GM21381 (cell line): Measurements from ENCODE around the gene ENPP3.

Experiments
- ATAC-seq: cut with Tn5 transposase; IDR thresholded peaks from one replicate; pipeline ENCODE4 v1.9.1; 2021; ENCODE audit warnings: mild to moderate bottlenecking, moderate library complexity; ENCODE audit not compliant: unreplicated experiment

Gene ENPP3

DNA sequence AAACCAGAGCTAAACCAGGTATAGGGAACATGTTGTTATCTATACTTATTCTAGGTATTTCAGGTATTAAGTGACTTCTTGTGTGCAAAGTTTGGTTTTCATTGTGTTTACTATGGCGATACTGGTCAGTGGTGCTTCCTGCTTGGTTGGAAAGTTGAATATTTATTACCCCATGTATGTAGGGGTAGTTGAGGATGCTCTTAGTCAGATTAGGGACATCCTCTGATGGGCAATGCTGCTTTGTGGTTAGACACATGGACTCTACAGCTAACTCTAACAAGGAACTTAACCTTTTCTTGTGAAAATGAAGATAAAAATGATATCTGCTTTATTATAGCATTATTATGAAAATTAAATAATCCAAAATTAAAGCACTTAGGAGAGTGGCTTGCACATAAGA, 126.6 kb downstream of the ENPP3 start:
- no peak for ATAC-seq

DNA sequence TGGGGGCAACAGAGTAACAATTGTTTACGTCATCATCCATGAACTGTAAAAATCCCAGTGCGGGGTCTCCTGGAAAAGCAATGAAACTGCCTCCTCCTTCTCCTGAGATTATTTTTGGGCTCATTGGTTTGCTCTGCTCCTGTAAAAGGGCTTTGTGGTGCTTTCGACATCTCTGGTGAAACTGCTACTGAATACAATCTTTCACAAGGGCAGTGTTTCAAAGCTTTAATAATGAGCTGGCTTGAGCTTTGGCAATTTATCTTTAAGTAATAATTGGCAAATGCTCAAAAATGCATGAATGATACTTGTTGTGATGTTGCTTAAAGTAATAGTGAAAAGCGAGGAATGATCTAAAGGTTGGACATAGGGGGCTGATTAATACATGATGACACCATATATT, 127.2 kb downstream of the ENPP3 start:
- ATAC-seq, result no peak

- ATAC-seq, result no peak
These were observed 128.1 kb downstream of the ENPP3 start for GRCh38 chr6:131765081-131765803.

DNA sequence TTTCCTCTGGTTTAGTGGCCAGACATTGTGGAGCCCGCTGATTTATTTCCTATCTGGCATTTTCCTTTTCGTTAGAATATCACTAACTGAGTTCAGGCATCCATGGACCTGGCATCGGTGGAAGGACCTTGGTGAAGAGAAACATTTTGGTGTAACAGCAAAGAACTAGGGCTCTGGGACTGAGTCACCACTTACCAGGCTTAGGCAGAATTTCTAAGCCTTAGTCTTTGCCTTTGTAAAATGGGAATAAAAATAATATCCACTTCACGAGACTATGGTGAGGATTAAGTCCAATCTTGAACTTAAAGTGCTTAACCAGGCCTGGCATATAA, 128.7 kb downstream of the ENPP3 start:
- no peak for ATAC-seq

- no peak for ATAC-seq
These were observed 129.5 kb downstream of the ENPP3 start for GRCh38 chr6:131766631-131767030.

DNA sequence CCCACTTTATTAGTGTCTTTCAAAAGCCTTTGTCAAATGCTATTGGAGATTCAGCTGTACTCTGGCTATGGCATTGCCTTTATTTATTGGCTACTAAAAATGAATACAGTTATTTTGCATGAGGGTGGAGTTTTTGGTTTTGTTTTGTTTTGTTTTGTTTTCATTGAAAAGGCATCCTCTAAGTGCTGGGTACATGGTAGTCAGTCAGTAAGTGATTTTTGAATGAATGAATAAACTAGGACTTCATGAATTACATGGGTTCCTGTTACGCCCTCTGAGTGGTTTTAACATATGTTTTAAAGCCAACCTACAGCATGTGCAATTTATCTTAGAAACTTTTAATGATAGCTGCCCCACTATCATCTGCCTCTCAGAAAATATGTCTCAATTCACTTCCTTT, 131.9 kb downstream of the ENPP3 start:
- ATAC-seq, result no peak

DNA sequence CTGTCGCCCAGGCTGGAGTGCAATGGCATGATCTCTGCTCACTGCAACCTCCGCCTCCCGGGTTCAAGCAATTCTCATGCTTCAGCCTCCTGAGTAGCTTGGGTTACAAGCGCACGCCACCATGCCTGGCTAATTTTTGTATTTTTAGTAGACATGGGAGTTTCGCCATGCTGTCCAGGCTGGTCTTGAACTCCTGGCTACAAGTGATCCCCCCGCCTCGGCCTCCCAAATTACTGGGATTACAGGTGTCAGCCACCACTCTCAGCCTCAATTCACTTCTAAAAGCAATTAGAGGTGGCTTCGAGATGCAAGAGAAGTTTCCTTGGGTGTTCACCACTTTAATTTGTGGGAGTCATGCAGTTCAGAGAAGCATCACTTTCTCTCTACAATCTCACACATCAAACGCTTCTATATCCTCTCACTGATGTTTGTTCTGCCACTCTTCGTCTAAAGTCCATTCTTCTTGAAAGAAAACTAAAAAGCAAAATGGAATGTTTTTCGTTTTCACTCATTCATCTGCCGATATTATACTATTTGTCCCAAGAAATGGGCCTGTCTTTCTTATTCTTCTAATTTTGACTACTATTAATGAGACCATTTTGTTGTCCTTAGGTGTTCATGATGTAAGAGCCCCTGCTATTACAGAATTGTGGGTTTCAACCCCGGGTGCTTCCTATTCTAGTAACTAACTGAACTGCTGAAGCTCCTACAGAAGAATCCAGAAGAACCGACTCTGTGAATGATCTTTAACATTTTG, 132.5 kb downstream of the ENPP3 start:
- no peak for ATAC-seq

- no peak for ATAC-seq
These were observed 133.7 kb downstream of the ENPP3 start for GRCh38 chr6:131770776-131771175.

DNA sequence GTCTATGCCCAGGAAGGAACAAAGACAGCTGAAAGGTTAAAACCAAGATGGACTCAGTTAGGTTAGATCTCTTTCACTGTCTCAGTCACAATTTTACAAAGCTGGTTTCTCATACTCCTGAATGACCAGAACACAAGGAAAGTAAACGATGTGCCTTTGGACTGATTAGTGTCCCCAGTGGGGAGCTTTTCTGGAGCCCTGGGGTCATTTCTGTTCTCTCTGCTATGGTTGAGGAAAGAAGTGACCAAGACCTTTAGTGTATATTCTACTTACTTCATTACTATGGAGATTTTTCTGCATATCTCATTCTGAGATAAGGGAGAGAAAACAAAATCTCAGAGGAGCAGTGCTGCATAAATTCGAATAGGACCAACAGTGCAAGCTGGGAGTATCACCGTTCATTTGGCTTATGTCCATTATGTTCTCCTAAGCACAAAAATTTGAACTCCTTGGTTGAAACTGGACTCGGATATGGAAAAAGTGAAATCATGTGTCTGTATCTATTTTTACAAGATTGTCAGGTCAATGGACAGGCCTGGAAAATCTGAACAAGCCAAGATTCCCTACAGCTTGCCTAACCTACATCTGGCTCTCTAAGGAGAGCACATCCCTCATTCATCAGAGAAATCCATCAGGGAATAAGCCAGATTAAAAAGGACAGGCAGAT, 136.3 kb downstream of the ENPP3 start:
- ATAC-seq, result no peak

DNA sequence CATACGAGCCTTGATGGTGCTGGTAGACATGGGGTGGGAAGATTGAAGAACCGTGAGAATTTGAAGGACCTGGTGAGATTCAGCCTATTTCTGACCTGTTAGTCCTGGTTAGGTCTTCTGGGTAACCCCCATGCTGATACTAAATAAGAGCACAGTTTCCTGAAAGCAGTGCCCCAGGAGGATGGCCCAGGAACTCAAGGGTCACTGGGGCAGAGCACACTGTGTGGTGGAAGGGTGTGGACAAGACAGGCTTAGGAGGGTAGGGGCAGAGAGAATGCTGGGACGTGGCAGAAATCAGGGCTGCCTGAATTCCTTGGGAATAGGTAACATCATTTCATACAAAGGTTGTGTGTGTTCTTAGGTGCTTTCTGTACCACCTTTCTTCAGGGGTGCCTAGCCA, 138.8 kb downstream of the ENPP3 start:
- no peak for ATAC-seq

- ATAC-seq, result no peak
These were observed 139.9 kb downstream of the ENPP3 start for GRCh38 chr6:131776985-131777384.

DNA sequence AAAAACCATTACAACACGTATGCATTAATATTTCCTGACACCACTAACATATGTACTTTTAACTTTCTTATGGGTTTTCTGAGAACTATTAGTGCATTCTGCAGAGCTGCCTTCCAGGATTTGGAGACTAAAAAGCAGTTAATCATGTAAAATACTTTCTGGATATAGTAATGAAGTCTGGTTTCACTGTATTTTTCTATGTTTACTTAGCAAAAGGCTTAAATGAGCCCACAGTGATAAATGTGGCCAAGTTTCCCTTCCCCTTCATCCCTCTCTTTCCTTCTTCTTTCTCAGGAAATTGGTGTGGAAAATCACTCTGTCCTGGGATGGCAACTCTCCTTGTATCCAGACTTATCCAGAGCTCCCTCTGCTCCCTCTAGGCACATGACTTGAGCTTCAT, 141.1 kb downstream of the ENPP3 start:
- no peak for ATAC-seq

DNA sequence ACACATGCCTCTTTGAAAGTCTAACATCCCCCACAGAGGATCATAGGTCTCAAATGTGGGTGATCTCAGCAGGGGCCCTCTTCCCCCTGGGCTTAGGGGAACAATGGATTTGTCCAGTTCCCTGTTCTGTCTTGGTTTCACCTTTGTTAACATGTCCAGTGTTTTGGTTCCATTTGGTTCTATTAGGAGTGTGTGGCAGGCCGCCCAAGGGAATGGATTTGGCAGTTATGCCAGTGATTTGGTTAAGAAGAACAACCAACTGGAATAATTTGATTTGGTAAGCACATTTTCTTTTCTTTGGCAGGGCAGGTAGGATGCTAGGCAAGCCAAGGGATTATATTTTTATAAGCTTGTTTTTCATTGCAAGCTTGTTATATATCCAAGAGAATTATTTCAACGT, 142.2 kb downstream of the ENPP3 start:
- no peak for ATAC-seq

DNA sequence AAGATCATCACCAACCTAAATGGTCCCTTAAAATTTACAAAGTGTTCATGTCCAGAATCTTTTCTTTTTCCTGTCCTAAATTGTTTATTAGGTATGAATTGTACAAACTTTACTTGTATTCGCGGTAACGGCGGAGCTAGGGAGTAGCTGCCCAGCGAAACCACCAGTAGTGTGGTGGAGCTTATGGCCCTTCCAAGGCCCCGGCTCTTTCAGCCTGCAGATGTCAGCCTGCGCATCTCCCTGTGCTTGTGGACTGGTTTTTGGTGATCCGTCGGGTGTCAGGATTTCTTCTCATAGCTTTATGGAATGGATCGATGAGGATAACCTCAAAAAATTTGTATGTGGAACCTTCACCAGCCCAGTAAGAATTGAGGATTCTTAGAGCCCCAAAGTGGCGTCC, 143.5 kb downstream of the ENPP3 start:
- no peak for ATAC-seq

GRCh38 chr6:131781687-131782086, 144.6 kb downstream of the ENPP3 start:
- ATAC-seq, result no peak

DNA sequence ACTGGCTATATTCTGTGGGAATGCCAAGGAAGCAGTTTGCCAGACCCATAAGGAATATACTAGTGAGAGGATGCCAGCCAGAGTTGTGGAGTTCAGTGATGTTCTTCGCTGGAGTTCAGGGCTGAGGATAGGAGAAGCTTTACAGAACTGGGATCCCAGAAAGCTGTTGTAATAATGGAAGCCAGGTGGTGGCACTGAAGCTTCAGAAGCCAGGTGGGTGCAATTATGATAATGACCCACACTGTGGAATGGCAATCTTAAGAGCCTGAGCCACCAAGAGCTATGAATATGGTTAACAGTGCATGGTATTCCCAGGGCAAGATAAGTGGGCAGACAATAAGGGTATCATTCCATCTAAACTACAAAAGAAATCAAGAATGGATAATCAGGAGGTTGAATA, 145.7 kb downstream of the ENPP3 start:
- ATAC-seq, result no peak

DNA sequence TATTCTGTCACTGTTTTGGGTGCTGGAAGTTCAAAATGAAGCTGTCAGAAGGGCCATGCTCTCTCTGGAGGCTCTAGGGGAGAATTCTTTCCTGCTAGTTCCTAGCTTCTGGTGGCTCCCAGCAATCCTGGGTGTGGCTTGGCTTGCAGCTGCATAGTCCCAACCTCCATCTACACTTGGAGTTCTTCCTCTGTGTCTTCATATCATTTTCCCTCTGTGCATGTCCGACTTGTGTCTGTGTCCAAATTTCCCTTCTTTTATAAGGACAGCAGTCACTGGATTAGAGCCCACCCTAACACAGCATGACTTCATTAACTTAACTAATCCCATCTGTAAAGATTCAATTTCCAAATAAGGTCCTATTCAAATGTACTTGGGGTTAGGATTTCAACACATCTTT, 147.5 kb downstream of the ENPP3 start:
- no peak for ATAC-seq

- no peak for ATAC-seq
These were observed 150.0 kb downstream of the ENPP3 start for GRCh38 chr6:131787079-131787478.

DNA sequence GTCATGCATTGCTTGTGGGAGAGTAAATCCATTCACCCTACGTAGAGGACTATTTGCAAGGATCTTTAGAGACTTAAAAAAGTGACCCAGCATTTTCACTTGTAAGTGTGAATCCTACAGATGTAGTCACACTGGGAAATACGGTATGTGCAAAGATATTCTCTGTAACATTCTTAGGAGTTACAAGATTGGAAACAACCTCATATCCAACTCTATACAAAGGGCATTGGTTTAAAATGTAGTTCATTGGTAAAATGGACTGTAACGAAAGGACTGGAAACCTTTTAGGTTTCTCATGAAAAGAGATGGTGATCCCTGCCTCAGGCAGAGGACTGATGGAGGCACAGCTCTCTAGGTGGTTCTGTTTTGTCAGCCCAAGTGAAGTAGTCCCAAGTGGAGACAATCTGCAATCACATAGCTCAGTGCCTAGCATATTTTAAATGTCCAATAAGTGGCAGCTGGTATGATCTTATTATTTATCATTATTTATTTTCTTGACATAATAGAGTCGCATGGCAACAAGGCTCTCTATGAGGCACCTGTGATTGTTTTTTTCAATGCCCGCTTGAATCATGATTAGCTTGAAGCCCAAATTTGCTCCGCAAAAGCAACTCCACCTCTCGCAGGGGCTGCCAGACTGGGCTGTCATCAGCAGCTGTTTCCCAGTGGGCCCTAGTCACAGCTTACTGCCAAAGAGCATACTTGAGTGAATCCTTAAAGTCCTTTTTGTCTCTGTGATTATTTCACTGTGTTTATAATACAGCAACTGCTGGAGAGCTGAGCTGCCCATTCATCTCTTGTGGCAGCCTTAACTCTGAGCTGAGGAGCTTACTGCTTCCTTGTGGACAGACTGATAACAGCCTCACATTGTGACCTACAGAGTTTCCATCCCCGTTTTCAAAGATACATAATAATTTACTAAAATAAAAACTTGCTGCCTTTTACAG, 150.9 kb downstream of the ENPP3 start:
- no peak for ATAC-seq

- ATAC-seq, result no peak
These were observed 152.1 kb downstream of the ENPP3 start for GRCh38 chr6:131789219-131789618.

DNA sequence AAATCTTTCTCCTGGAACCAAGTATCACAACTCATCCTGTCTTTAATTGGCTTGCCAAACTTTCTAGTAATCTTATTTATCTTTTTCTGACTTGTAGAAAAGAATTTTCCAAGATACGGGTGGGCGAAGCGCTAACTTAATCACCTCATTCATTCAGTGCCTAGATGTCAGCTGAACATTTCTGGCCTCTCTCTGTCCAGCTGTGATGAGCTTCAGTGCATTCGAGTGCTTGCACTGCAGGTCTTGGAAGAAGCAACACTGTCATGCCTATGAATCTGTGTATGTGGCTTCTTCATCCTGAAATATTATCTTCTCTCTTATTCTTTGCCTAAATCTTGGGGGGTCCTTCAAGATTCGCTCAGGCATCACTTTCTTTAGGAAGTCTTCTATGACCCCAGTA, 154.4 kb downstream of the ENPP3 start:
- no peak for ATAC-seq
